ENCODE data around the gene TMEM123.

TMEM123 gene, protein sequence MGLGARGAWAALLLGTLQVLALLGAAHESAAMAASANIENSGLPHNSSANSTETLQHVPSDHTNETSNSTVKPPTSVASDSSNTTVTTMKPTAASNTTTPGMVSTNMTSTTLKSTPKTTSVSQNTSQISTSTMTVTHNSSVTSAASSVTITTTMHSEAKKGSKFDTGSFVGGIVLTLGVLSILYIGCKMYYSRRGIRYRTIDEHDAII

DNA sequence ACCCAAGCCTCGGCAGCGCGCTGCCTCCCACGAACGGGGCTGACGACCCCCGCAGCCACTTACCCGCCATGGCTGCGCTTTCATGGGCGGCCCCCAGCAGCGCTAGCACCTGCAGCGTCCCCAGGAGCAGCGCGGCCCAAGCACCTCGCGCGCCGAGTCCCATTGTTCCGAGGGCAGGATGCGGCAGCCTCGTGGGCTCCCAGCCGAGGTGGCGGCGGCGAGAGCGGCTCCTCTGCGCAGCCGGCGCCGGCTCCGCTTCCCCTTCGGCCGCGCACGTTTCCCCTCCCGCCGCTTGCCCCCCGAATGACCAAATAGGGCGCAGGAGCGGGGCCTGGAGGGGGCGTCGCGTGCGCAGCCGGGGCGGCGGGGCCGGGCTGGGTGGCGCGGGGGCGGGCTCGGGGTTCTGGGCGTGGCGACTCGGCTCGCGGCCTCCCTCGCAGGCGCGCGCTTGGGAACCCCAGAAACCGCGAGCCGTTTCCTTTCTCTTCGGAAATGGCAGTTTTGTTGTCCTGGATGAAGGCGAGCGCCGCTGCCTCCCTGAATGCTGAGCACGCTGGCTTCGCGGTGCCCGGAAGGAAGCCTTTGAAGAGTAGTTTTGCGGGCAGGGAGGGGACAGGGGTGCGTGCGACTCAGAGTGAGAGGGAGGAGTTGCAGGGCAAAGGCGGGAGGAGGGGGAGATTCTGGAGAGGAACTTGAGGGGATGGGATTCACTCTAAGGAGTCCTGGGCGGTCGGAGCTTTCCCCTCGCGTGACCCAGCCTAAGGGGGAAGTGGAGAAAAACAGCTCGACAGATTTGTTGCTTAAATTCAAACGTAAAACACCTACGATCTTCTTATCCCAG is at the start of gene TMEM123:
Gene TMEM123, minus strand, starts transcription at position 305 of the 841 bp plus-strand sequence. Its CDS starts 142 bp downstream, at position 163.
- DNase-seq: peak; percentile 86 to 92

DNA sequence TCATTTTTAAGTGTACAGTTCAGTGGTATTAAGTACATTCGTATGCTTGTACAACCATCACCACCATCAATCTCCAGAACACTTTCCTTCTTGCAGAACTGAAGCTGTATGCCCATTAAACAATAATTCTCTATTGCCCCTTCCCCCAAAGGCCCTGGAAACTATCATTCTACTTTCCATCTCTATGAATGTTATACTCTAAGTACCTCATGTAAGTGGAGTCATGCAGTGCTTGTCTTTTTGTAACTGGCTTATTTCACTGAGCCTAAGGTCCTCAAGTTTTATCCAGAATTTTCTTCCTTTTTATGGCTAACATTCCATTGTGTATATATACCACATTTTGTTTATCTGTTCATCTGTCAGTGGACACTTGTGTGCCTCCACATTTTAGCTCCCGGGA is 48.3 kb upstream of the TMEM123 start:
- DNase-seq: no peak

DNA sequence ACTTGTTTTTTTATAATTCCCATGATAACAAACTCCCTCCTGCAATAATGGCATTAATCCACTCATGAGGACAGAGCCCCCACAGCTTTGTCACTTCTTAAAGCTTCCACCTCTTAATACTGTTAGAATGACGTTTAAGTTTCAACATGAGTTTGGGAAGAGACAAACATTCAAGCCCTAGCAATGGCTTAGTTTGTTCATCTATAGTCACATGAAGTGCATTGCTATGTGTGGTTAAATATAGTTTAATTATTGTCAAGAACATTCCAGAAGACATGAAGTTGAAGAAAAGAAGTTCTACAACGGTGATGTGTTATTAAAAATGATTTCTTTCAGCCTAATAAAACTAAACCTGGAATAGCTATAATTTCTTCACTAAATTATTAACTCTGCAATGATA is 47.4 kb upstream of the TMEM123 start:
- DNase-seq: no peak

DNA sequence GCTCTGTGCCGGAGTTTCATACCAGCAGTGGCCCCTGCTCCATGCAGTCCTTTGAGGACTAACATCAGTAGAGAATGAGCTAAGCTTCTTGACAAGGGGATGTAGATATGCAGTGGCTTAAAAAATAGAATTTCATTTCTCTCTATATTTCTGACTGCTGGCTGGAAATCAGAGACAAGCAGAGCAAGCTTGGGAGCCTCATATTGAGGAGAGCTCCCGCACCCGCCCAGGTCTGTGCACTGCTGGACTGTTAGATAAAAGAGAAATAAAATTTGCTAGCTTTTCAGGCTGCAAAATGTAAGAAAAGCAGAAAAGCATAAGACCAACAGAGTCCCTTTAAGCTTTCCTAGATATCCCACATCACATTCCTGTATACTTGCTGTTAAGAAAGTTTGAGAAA is 46.6 kb upstream of the TMEM123 start:
- no peak for DNase-seq

DNA sequence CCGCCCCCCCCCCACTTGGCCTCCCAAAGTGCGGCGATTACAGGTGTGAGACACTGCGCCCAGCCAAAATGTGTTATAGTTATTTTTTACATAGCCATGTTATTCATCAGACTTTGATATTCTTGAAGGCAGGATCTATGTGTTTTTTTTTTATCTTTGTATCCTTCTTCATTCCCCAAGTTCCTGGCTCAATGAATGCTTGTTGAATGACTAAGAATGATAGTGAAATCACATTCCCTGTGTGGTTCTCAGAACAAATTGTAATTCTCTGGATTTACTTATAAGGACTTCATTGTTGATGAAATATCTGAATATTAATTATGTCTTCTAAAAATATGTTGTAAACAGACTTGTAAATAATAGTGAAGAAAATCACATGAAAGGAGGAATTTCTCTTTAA is 44.5 kb upstream of the TMEM123 start:
- DNase-seq: no peak

DNA sequence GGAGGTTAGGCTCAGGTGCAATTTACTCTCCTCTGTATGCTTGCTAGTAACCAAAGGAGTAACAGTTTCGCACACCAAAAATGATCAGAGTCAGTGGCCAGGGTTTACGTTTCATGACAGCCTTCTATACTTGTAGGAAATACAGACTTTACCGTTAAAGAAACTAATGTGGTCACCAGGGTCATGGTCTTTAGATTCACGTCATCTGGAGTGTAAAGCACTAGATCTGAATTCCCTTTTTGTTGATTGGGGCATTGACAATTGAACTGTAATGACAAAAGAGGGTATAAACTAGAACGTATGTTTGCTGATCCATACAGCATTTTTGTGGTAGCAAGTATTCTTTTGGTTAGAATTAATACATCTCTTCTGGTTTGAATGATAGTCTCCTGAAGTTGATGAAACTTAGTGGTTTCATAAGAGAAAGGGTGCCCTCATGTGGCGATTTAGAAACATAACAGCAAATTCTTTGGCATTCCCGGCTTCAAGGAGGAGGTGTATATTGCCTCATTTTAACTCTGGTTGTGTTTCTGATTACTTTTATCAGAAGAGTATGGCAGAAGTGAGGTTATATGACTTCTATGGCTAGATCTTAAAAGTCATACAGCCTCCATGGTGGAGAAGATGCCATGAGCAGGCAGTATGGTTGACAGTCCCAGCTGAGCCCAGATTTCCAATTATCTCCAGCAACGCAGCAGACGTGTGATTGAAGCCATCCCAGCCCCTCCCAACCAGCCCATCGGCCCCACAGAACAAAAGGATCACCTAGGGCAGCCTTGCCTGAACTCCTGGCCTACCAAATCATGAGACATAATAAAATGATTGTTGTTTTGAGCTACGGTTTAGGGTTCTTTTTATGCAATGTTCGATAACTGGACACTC is 42.8 kb upstream of the TMEM123 start:
- peak in 1 of 2 donors; percentile 48 for DNase-seq

DNA sequence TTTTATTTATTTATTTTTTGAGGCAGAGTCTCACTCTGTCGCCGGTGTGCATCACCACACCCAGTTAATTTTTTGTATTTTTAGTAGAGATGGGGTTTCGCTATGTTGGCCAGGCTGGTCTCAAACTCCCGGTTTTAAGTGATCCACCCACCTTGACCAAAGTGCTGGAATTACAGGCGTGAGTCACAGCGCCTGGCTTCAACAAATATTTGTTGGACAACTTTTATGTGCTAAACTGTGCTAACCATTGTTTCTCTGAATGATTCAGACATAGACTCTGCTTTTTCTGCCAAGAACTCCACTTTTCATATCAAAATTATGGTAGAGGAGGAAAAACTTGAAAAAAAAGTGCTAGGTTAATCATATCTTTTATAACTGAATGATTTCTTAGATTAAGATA is 41.7 kb upstream of the TMEM123 start:
- DNase-seq: no peak

DNA sequence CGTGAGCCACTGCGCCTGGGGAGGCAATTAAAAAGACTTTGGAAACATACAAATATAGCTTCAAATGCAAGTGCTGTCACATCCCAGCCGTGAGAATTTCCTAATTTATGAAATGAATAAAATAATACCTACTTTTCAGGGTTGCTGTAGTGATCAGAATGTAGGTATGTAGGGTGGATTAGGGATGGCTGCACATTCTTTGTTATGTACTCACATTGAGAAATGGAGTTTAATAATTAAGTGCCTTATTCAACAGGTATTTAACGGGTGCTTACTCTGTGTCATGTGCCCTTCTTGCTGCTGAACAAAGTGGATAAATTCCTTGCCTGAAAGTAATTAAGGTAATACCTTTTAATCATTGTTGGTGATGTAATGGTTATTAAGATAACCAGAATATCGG is 41.0 kb upstream of the TMEM123 start:
- DNase-seq: no peak

DNA sequence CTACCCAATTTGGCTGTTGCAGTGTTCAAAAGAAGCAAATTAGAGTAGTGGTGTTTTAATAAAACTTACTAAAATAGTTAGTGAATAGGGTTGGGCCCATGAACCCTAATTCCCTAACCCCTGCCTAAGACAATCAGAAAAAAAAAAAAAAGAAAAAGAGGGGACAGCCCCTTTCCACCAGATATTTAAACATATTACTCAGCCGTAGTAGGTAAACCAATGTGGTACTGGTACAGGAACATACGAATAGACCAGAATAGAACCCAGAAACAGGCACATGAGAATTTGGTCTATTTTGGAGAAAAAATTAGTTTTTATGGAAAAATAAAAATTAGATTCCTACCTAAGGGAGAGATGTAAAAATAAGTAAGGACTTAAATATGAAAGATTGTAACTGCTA is 39.4 kb upstream of the TMEM123 start:
- no peak for DNase-seq

DNA sequence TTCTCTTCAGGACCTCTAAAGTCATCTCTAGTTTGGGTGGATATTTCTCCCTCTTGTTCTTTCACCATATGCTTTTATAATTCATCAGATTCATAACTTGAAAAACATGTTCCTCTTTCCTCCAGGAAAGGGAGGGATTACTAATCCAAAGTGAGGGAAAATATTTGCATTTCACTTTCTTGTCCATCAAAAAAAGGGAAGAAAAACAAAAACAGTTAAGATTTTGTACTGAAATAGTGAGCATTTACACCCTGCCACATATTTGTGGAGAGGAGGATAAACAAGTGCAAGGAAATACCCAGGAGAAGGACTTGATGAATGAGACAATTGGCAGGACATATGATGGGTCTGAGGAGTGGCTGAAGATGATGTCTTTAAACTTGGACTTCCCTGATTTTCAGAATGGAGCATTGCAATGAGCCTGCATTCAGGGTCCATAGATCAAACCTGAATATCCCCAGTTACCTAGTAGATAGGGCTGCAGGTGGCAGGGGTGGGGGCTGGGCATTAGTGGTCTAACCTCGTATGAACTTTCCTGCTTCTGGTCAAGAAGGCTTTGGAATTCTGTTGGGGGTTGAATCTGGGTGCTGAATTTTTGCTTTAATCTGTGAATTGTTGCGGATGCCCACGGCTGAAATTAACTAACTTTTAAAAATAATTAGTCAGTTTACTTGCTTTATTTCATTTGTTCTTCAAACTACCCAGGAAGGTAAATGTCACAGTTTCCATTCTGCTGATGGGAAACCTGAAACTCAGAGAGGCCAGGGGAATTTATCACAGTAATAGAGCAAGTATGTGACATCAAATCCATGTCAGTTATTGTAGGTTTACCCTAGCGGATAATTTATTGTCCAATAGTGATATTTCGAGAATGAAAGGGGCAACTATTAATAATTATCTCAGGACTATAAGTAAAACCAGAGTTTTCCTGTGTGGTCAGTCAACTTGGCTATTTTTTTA is 36.9 kb upstream of the TMEM123 start:
- no peak for DNase-seq

DNA sequence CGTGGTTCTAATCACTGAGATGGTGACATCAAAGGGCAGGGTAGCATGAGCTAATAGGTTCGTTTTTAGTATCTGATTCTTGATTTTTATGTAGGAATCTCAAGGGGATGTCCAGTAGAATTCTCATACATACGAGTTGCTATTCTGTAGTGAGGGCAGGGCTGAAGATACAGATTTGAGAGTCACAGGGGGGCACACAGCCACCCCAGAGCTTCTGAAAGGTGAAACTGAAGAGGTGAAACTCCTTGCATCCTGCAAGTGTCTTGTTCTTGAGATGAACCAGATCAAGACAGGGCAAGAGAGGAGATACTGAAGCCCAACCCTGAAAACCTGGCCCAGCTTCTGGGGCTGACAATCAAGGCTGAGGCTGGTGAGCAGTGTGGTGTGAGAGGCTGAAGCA is 35.6 kb upstream of the TMEM123 start:
- DNase-seq: no peak

DNA sequence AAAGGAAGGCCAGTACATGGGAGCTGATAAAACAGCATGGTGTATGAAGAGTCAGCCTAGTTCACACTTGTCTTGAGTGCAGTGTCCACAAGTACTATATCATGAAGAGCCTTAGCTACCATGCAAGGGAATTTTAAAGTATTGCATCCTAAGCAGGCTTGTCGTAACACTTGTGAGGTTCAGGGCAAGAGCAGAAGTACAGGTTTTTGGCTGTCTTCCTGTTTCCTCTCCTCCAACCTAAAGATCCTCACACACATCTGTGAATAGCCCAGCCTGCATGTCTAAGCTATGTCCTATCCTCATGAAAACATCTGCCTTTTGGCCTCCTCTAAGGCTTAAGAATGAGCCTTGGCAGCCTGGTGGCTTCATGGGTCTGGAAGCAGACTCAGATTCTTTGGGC is 34.6 kb upstream of the TMEM123 start:
- DNase-seq: no peak

DNA sequence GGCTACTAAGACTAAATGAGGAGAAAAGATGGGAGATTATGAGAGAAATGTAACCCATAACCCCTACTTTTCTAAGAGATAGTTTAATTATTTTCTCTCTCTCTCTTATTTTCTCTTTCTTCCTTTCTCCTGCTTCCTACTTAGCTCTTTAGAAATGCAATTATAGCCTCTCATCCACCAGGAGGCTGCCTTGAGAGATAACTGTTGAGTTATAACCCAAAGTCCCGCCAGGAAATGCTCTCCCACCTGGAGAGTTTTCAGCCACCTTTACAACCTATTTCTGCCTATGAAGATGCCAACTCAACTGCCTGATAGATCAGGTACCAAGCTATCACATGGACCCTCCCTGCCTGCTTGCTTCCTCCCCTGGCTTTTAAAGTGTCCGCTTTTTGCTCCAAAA is 34.0 kb upstream of the TMEM123 start:
- no peak for DNase-seq

DNA sequence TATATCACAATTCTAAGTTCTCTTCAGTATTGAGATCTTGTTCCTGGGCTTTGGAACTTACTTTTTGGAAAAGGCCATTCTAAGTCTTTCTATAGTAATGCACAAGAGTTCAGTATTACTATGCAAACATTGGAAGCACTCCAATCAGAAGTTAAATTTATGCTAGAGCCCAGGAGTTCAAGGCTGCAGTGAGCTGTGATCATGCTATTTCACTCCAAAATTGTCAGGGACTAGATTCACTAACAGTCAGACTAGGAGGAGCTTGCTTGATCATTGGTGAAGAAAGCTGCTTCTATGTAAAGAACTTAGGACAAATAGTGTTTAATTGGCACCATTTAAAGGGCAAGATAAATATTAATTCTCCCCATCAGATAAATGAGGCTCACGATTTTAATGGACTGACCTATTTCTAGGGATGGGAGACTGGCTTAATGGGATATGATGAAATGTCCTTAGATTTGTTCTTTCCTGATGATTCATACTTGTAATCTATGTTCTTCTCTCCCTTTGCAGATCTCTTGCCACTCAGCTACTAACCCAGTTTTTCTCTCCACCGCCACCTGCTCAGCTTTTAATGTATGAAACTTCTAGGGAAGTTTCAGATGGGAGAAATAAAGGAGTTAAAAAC is 32.6 kb upstream of the TMEM123 start:
- DNase-seq: no peak

DNA sequence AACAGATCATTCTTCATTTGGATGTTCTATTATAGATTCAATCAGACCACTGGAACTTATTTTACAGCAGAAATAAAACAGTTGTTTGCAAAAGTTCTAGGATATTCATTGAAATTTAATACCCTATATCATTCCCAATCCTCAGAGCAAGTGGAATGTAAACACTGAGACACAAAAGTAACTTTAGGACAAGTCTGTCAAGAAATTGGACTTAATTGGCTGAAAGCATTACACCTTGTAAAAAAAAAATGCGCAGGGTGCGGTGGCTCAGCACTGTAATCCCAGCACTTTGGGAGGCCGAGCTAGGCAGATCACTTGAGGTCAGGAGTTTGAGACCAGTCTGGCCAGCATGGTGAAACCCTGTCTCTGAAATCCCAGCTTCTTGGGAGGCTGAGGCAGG is 29.9 kb upstream of the TMEM123 start:
- no peak for DNase-seq

DNA sequence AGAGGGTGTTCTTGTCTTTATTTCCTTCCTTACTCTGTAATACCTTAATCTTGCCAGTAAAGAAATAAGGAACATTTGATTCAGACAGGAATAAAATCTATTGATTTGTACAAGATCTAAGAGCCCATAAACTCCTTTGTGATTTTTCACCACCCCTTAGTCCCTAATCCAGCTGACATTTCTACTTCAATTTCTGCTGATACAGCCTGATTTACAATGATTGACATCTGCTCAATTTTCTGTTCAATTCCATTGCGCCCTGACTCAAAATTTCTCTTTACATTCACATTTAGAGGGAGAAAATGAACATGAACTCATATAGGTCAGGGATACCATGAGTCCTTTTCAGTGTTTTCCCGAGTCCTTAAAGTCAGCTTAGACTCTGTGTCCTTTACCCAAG is 27.2 kb upstream of the TMEM123 start:
- DNase-seq: no peak

DNA sequence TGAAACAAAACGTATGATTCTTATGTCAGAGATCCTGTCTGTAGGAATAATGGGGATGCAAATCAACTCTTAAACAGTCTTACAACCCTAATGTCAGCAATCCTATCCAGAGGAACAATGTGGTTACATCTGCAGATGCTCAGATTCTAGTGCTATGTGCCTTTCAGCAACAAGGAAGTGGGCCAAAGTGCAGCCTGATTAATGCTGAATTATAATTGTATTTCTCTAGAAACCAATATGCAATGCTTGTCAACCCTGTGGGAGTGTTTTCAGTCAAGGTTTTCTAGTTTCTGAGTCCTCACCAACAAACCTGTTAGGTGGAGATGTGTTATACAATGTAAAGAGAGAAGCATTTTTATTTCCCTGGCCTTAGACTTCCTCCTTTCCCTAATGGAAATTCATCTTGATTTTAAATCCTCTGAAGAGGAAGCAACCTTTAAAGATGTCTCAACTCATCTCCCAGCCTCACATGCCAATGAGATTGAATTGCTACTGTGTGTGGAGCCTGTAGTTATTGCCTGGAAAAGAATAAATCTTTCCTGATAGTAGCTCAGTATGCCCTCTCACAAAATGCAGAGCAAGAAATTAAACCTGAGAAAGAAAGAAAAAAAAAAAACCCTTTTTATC is 26.2 kb upstream of the TMEM123 start:
- no peak for DNase-seq

DNA sequence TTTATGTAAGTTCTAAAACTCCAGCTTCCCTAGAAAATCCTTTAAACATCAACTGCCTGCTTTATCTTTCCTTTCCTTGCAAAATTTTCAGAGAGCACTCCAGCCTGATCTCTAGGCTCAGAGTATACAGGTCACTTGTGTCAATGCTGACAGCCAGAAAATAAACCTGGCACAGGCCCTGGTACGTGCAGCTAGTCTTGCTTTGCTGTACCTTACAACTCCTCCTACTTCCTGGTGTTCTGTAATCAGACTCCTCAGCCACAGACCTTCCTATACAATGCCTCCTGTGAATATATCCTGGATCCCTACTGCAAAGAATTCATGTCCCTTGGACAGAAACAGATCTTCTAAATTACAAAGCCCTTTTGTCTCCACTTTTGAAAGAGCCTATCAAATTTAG is 24.2 kb upstream of the TMEM123 start:
- peak in 1 of 2 donors; percentile 29 for DNase-seq

DNA sequence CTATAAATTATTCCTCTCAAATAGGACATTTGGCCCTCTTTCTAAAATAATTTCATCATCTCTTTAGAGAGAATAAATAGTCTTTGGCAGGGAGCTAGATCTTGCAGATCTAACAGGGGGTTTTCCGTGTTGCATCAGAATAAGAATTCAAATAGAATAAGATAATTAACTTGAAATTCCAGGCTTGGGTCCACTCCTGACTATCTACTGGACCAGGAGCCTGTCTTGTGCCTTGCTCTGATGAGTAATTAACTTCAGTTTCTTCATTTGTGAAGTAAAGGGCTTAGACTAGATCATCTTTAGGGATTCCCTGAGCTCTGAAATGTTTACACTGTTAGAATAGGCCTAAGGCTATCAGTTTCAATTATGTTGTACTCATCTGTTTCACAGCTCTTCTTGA is 23.5 kb upstream of the TMEM123 start:
- DNase-seq: no peak

DNA sequence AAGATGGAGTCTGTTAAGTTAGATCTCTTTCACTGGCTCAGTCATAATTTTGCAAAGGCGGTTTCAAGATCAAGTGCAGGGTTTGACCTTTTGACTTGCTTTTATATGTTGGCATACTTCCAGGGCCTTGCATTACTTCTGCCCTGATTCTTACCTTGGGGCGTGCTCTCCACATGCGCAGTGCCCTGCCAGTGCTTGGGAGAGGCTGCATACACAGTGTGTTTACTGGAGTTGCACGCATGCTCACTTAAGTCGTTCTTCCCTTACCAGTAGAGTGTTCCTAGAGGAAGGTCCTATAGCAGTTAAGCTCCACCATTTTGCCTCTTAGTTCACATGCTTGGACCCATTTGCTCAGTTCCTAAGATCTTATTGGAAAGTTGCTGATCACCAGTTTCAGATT is 21.0 kb upstream of the TMEM123 start:
- peak in 1 of 2 donors; percentile 11 for DNase-seq

DNA sequence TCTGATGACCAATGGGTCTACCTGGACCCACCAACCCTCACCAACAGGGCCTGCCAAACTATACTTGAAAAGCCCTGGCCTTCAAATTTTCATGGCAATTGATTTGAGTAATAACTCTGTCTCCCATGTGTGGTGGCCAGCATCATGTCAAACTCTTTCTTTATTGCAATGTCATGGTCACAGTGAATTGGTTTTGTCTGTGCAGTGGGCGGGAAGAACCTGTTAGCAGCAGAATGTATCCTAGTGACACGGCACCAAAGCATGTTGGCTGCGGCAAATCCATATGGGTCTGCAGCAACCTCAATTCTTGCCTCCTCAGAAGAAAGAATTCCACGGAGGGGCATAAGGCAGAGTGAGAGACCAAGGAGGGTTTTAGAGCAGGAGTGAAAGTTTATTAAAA is 19.6 kb upstream of the TMEM123 start:
- no peak for DNase-seq

All from stimulated activated CD4-positive, alpha-beta T cell treated with anti-CD3 and anti-CD28 coated beads, Interleukin-2, amount 100 ng/mL, for 24 hours (primary cell).